Activated CD8-positive, alpha-beta memory T cell treated with anti-CD3 and anti-CD28 coated beads for 48 hours (primary cell): ENCODE data around the gene INMT.
"Not testable (repeated sequence)": the region's sequence is repeated elsewhere in the genome, so short reads cannot be mapped to it uniquely, and the experiment has no call there.

ENCODE experiments used
- DNase-seq, 3 experiments: peaks; one replicate each; pipeline ENCODE4 v3.0.0-alpha.2; 2020; ENCODE audit warnings: low read depth in 2 of 3, low spot score in 2 of 3

INMT gene

DNA sequence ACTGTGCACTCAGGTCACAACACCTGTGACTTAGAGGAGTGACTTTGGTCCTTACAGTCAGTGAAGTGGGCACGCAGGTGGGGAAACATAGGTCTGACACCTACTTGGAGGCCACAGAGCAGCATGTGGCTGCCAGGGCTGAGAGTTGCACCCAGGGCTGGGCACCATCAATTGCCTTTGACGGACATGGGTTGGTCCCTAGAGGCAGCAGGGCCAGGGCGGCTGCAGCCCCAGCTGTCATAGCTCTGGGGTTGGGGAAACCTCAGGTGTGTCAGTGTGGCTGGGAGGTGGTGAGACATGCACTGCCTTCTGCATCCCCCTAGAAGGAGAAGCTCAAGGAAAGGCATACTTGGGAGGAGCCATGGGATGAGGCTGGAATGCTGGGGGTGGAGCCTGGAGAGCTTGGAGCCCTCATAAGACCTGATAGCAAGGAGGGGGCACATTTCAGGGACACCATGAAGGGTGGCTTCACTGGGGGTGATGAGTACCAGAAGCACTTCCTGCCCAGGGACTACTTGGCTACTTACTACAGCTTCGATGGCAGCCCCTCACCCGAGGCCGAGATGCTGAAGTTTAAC lies at the start of gene INMT:
Gene INMT, plus strand, starts transcription at position 440 of the 578 bp plus-strand sequence. Its CDS starts 16 bp downstream, at position 456.
- DNase-seq = no peak

DNA sequence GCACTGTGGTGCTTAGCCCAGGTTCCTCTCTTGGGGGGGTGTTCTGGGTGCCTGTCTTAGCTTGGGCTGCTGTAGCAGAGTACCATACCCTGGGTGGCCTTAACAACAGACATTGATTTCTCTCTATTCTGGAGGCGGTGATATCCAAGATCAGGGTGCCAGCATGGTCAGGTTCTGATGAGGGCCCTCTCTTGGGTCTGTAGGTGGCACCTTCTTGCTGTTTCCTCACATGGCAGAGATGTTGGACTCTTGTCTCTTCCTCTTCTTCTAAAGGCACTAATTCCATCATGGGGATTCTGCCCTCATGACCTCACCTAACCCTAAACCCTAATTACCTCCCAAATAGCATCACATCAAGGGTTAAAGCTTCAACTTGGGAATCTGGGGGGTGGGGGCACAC lies 49.7 kb upstream of the INMT start:
- no peak for DNase-seq

DNA sequence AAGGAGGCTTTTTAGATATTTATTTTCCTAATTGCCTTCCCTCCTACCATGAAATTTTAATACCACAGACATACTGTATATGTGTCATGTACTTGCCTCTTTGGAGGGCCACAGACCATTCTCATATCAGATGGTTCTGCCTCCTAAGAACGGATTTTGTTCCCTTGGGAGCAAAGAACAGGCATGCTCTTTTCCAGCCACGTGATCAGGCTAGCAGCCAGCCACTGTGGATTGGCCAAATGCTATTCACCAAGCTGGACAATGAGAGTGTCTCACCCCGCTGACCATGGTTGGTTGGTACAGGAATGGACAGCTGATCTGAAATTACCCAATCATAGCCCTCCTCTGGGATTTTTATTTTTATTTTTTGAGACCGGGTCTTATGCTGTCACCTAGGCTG lies 48.2 kb upstream of the INMT start:
- no peak for DNase-seq

DNA sequence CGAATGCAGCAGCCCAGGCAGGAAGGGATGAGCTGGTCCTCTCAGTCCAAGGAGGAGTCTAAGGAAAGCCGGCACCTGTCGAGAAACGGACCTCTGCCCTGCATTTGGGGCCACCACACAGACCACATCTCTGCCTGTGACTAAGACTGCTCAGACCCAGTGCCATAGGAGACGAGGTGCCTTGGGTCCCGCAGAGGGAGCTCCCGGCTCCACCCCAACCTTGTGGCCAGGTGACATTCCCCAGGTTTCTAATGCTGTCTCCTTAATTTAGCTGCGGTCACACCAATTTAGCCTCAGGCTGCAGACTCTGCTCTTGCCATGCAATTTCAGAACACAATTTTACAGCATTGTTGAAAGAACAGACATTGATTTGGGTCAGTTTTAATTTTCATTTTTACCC lies 46.9 kb upstream of the INMT start:
- DNase-seq = no peak

DNA sequence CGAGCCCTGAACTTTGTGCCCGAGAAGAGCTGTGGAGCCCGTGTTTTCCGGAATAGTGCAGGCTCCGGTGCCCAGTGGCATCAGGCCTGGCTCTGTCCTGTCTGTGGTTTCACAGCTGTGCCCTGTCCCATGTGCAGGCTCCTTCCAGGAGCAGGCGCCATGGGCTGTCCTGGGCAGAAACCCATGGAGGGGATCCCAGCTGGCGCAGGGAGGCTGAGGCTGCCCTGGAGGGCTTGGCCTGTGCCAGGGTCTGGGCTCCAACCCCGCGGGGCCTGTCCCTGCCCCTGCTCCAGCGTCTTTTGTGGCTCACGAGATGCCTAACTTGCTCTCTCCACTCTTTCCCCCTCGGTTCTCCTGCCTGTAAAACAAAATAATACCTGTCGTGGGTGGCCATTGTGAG lies 46.3 kb upstream of the INMT start:
- no peak for DNase-seq

- no peak for DNase-seq
Measured at GRCh38 chr7:30706316-30706715, 45.6 kb upstream of the INMT start.

GRCh38 chr7:30706908-30707307 lies 45.0 kb upstream of the INMT start:
- DNase-seq = no peak

- DNase-seq = no peak
Measured at GRCh38 chr7:30707391-30708357, 44.3 kb upstream of the INMT start.

DNA sequence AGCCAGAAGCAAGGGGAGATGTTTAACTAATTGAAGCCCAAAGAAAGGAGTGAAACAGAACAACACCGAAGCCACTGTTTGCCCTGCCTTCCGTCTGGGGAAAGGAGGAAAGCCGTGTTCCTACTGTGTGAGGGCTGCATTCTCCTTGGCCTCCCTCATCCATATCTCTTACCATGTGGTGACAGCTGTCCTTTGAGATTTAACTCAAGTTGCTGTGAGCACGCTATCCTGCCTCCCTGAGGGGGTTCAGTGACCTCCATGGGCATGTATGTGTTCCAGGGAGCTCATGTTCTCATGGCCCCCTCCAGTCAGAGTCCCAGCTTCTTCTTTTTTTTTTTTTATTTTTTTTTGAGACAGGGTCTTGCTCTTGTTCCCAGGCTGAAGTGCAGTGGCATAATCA lies 43.5 kb upstream of the INMT start:
- no peak for DNase-seq

GRCh38 chr7:30708983-30709382 lies 43.0 kb upstream of the INMT start:
- DNase-seq = no peak

DNA sequence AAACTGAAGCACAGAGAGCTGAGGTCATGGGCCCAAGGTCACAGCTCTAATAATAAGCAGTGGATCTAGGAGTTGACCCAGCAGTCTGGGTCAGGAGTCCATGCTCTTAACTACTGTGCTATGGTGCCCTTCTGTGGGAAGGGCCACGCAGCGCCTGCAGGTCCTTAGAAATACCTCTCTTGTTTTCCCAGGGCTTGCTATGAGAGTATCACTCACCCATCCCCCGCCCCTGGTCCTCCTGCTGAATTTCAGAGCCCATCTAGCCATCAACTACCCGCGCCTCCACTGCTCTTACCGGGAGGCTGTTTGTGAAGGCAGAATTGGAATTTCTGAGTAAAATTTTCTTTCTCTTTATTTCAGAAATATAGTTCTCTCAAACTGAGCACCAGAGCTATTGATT lies 42.4 kb upstream of the INMT start:
- DNase-seq = no peak

DNA sequence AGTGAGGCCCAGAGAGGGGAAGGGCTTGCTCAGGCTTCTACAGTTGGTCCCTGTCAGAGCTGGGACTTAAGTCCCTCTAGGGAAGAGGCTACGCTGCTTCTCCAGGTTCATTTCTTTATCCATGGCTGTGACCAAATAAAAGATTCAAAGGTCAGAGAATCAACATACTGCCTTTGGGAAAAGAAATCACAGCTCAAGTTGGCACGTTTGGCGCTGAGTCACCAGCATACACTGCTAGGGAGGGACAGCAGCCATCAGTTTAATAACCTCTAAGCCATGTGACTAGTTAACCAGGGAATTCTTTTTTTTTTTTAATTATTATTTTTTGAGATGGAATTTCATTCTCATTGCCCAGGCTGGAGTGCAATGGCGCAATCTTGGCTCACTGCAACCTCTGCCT lies 41.3 kb upstream of the INMT start:
- no peak for DNase-seq

- DNase-seq = no peak
Measured at GRCh38 chr7:30713392-30713791, 38.5 kb upstream of the INMT start.

DNA sequence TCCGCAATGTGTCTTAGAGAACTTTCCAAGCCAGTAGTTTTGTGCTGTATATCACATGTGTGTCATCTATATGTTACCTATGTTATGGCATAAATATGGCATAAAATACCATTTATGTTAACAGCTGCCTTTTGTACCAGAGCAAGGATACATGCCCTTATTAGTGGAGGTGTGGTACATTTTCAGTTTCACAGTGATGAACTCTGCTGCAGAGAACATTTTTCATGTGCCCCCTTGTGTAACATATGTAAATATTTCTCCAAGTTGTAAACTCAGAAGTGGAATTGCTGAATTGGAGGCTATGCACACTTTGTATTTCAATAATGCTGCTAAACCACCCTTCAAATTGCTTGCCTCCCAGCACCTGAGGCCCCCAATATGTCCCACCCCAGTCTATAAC lies 37.8 kb upstream of the INMT start:
- DNase-seq = no peak

GRCh38 chr7:30717181-30717580 lies 34.8 kb upstream of the INMT start:
- DNase-seq = no peak

GRCh38 chr7:30719434-30719833 lies 32.5 kb upstream of the INMT start:
- DNase-seq = not testable (repeated sequence)

GRCh38 chr7:30721211-30721610 lies 30.7 kb upstream of the INMT start:
- DNase-seq = no peak

DNA sequence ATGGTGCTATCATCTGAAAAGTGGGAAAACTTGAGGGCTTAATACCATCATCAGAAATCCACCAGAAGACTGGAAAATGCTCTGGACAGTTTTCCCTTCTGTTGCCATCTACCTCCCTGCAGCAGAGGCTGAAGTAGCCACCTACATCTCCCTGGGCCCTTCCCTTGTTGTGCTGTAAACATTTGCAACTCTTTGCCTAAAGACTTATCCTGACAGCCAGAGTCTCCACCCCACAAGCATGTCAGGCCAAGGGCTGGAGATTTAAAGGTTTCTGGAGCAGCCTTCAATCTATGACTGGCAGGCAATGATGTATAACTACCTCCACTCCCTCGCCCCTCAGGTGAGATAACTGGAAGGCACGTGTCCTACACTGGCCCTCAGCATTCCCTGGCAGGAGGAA lies 29.7 kb upstream of the INMT start:
- no peak for DNase-seq

DNA sequence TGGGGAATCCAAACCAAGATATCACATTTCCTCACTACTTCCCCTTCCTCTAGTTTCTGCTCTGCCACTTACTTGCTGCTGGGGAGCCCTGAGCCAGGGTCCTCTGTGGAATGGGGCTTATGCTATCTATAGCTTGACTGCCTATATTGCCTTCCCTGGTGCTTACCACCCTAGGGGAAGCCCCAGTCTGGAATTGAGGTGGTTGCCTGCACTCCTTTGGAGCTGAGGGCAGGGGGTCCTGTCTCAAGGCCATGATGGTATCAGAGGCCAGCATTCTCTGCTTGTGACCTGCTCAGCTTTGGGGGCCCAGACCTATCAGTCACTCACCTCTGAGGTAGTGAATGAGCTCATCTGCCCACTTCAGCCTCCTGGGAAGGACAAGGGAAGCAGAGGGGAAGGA lies 29.3 kb upstream of the INMT start:
- no peak for DNase-seq

GRCh38 chr7:30723776-30724175 lies 28.2 kb upstream of the INMT start:
- DNase-seq = no peak

DNA sequence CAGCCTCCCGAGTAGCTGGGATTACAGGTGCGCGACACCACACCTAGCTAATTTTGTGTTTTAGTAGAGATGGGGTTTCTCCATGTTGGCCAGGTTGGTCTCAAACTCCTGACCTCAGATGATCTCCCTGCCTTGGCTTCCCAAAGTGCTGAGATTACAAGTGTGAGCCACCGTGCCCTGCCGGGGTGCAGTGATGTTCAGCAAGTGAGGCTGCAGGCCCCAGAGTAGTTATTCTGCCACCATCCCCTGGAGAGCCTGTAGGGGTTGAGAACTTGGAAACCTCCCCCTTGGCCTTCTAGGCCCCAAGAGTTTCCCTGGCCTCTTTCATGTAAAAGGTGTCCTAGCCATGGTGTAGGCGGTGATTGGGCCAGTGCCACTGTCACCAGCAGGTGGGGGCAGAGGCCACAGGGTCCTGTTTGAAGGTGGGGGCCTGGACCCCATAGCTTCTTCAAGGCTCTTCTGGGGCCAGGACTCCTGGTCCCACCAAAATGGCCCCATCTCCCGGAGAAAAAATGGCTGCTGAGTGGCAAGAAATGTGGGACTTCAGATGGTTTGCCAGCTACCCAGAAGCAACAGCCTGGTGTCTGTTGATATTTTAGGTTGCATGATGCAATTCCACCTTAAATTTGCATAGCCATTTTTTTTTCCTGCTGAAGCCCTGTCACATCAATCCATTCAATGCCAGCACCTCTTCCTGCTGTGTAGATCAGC lies 25.5 kb upstream of the INMT start:
- no peak for DNase-seq
